Sigmoid colon (tissue), 4 donors: Measurements from ENCODE around the gene GPR183.

Source experiments
- CTCF ChIP-seq, 4 experiments: fragments of 450-650 bp in 3 of 4; fragments of 200-600 bp in 1 of 4; IDR thresholded peaks; one replicate each; pipeline ENCODE4 v1.5.1; 2016 to 2019; ENCODE audit warnings: antibody characterized with exemption in 4 of 4, mild to moderate bottlenecking in 3 of 4, moderate library complexity in 2 of 4
- POLR2A ChIP-seq, 2 donors: fragments of 450-650 bp; IDR thresholded peaks; one replicate each; pipeline ENCODE4 v1.6.1; 2016; ENCODE audit warnings: antibody characterized with exemption in 2 of 2, mild to moderate bottlenecking in 2 of 2, moderate library complexity in 2 of 2
- POLR2AphosphoS5 ChIP-seq, 4 donors: sonication (generic); formaldehyde crosslinking; IDR thresholded peaks; one replicate each; pipeline ENCODE4 v1.6.1; 2017; ENCODE audit warnings: antibody characterized with exemption in 4 of 4

GRCh38 chr13:99353246-99353600, 46.0 kb upstream of the GPR183 start:
- TF ChIP-seq POLR2AphosphoS5 (IDR thresholded peaks at IDR 0.05) (no peak), CTCF (IDR thresholded peaks at IDR 0.05) (no peak), POLR2A (IDR thresholded peaks at IDR 0.05) (no peak)
